ENCODE data around the gene LYG1.
"Not testable (repeated sequence)": the region's sequence is repeated elsewhere in the genome, so short reads cannot be mapped to it uniquely, and the experiment has no call there.

The LYG1 gene

DNA sequence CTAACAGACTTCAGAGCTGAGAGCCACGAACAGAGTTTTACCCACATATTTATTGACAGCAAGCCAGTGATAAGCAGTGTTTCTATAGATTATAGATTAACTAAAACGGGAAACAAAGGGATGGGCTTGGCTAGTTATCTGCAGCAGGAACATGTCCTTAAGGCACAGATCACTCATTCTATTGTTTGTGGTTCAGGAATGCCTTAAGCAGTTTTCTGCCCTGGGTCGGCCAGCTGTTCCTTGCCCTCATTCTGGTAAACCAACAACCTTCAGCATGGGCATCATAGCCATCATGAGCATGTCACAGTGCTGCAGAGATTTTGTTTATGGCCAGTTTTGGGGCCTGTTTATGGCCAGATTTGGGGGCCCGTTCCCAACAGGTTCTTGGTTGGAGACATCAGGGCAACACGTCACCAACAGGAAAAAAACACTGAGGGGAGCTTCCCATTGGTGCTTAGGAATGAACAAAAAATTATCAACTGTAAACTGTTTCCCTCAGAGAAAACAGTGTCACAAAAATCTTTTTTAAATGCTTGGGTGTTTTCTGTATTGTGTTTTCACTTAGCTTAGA, 22.7 kb downstream of the LYG1 start:
- DNase-seq: not testable (repeated sequence)

DNA sequence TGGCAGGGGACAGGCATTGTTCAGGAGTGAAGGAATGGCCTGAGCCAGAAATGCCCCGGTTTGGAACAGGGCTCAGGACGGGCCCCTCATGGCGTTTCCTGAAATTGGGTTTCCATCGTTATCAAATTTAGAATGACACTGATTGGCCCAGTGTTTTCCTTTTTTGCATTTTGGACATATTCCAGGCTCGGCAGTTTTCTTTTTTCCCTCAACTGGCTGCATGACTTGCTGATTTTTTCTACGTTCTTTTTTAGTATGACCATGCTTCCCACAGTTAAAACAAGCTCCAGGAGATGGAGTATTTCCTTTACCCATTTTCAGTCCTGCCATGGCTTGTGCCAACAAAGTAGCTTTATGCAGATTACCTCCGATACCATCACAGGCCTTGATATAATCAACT, 25.1 kb downstream of the LYG1 start:
- DNase-seq: no peak

DNA sequence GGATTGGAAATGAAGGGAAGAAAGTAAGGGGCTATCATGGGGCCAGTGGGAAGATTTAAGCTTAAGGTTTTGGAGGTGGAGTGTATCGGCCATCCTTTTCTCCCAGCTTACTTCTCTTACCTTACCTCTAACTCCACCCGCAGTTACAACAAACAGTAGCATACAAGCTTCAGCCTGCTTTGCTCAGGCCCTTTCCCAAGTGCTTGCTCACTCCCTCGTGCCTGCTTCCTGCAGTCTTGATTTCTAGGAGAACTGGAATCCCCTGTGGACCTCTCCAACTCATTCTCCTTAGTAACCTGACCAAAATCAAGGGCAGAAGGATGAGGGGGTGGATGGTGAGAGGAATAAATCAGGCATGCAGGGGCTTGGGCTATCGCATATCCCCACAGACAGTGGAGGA, 39.8 kb downstream of the LYG1 start:
- DNase-seq: no peak

DNA sequence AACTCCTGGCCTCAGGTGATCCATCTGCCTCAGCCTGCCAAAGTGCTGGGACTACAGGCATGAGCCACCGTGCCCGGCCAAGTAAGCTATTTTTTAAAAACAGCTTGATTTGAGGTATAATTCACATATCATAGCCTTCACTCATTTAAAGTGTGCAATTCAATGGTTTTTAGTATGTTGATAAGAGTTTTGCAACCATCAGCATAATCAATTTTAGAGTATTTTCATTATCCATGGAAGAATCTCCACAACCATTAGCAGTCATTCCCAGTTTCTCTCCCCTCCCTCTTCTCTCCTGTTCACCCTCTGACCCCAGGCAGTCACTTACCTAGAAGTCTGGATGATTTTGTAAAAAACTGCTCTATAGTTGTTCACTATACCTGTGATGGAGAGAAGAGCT, 40.8 kb downstream of the LYG1 start:
- no peak for DNase-seq

DNA sequence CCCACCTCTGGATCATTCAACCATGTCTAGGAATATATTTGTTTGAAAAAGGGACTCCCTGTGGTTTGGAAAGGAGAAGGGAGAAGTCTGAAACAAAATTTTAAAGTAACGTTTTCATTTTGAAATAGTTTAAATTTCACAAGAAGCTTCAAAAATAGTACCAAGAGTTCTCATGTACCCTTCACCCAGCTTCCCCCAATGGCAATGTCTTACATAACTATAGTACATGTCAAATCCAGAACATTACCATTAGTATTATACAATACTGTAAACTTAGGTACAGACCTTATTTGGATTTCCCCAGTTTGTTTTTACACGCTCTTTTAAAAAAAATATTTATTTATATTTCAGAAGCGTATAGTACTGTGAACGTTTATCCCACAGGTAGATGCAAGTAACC, 41.5 kb downstream of the LYG1 start:
- no peak for DNase-seq

DNA sequence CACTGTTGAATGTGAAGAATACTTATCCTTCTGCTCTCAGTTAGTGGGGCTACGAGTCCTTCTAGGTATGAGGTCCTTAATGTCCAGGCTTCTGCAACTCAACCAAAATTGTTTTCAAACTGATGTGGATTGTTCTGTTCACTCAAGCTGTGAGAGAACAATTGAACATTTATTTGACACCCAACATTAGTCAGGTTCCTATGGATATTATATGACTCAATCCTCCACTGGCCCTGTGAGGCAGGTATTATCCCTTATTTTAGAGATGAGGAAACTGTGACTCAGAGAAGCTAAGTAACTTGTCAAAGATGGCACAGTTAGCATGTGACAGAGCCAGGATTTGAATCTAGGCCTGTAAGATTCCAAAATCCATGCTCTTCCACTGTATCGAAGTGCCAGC, 44.3 kb downstream of the LYG1 start:
- no peak for DNase-seq

DNA sequence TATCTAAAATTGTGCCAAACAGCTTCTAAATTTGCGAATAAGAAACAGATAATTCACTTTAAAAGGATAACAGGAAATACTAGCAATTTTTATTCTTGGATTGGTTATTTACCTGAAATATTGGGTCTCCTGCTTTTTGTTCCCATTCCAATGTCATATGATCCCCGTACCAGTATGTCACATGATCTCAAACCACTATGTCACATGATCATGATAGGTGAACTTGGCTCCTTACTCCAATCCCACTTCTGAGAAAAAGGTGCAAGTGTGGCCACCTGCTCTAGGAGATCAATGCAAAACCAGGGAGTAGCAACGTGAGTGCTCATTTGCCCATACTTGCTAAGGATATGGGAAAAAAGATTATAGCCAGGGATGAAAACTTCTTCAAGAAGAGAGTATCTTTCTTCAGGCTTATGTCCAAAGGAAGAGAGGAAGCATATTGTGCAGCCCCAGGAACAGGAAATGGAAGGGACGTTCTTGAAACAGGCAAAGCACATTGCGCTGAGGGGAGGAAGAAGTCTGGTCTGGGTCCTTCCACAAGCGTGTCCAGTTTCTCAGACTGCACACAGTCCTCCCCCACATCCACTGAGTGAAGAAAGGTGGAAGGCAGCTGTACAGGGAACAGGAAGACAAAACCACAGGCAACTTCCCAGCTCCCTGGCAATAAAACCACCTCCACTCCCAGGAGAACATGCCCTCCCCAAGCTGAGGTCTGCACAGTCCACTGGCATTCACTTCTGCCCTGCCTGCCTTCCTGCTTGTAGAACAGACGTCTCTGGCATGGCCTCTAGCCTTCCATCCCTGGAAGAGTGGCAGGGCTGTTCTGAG, 45.3 kb downstream of the LYG1 start, which contains the start of gene LYG2:
Gene LYG2 (minus strand): TSS at position 176 of the 828 bp plus-strand sequence. CDS start 1,406 bp downstream, outside the sequence.
- DNase-seq: no peak

DNA sequence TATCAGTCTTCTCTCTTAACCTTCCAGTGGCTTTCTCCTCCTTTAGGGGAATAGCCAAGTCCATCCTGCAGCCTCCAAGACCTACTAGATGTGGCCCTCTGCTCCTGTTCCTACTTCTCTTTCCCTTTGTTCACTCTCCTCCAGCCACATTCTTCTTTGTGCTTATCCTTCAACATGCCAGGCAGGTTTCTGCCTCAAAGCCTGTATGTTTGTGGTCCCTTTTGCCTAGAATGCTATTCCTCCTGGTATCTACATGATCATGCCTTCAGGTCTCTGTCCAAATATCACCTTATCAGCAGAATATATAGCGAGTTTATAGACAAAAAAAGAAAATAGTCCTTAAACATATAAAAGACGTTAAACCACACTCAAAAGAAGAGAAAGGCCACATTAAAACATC, 51.0 kb downstream of the LYG1 start:
- no peak for DNase-seq

DNA sequence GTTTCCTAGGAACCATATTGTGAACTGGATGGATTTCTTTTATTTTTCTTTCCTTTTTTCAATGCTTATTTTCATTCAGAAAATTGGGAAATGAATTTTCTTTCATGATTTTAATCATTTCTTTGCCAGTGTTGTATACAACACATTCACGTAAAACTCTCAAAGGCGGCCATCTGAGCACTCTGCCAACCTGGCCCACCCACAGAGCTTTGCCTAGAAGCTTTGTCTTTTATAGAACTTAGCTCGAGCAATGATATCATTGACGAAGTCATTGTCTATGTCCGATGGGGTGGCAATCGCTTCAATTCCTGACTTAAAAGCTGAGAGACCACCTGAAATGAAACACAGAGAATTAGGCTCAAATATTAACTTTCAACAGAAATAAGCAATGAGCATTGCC, 58.8 kb downstream of the LYG1 start:
- DNase-seq: no peak

DNA sequence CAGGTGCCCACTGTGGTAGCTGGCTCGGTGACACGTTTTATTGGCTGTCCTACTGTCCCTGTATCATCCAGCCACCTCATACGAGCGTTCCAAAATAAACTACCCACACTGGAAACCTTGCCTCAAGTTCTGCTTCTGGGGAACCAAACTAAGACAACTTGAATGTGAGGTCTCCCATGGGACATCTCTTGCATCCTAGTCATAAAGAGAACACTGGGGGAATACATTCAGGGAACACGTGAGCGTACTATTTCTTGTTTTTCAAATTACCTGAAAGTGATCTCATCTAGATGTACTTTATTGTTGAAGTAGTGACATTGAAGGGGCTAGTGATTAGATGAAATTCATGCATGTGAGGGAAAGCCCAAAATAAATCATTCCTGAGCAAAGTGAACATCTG, 60.6 kb downstream of the LYG1 start:
- DNase-seq: no peak

DNA sequence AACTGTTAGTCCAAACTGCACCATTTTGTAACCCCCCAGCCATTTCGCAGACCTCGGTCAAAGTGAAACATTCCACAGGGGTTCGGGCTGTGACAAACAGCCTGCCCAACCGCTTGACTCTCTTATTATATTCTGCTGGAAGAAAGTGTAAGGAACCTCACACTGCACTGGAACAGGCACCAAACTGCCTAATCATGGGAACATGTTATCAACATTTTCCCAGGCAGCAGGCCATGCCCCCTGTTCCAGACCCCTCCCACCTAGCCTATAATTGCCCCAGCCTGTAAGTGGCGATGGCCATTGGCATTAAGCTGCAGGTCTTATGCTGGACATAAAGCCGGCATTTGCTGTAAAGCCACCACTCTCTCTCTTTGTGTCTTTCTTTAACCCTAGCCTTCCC, 62.4 kb downstream of the LYG1 start:
- DNase-seq: no peak

Measured in right kidney (tissue), 1 donor.